NK-92 (cell line): Measurements from ENCODE around the gene ITPR3.

ENCODE experiments used
- DNase-seq: peaks from one replicate; lab custom pipeline; 2025; ENCODE audit not compliant: unreplicated experiment; lab: John Stamatoyannopoulos, UW

Gene ITPR3

DNA sequence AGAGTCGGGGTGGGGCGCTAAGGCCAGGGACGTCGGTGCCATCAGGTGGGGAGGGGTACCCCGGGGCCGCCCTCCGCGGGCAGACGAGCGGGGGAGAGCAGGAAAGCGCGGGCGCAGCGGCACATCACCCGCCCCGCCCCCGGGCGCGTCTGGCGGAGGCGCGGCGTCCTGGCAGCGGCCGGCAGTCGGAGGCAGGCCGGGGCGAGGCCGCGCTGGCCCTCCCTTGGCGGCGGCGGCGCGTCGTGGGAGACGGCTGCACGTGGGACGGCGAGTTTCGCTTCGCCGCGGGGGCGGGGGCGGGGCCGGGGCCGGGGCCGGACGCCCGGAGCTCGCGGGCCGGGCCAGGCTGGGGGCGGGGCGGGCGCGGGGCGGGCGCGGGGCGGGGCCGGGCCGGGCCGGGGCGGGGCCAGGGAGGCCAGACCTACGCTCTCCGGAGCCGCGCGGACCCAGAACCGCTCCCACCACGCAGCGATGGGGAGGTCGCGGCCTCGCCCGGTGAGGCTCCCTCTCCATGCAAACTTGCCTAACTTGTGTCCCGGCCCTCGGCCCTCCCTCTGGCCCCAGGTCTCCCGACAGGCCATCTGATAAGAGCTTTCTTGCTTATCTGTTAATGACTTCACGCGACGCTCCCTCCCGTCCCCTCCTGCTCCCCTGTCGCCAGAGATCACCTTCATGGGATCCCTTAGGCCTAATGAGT is 12.5 kb downstream of the ITPR3 start:
- DNase-seq, result no peak

DNA sequence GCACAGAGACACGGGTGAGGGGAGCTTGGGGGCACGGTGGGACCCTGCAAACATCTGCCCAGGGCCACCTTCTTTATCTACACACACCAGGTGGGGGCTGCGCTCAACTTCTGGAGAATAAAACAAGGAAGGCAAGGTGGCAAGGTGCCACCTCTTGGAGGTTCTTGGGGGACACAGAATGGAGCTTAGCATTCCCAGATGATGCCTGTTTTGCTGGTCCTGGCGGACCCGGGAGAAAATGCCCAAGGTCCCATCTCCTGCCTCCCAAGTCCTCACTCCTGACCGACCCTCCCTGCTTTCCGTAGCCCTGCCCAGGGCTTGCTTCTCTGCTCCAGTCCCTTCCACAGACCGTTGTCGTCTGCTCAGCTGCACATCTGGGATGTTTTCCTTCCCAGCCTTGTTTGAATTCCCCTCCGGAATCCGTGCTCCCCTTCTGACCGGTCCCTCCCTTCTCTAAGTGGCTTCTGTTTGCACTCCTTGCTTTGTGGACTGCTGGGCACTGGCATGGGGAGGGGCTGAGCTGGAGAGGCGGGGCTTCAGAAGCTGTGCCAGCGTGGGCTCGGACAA is 13.1 kb downstream of the ITPR3 start:
- no peak for DNase-seq

DNA sequence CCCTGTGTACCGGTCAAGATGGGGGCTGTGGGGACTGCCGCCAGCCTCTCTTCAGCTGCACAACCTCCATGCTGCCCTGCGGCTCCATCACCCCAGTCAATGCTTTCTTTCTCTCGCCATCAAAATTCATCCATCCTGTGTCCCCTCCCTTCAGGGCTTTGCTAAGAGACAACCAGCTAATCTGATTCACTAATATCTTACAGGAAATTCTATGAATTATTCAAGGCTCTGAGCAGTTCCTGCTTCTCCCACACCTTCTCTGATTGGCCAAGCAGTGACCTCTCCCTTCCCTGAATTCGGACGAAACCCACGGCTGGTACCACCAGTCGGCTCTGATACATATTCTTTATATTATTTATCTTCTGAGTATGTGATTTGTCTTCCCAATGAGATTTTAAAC is 13.8 kb downstream of the ITPR3 start:
- DNase-seq, result no peak

DNA sequence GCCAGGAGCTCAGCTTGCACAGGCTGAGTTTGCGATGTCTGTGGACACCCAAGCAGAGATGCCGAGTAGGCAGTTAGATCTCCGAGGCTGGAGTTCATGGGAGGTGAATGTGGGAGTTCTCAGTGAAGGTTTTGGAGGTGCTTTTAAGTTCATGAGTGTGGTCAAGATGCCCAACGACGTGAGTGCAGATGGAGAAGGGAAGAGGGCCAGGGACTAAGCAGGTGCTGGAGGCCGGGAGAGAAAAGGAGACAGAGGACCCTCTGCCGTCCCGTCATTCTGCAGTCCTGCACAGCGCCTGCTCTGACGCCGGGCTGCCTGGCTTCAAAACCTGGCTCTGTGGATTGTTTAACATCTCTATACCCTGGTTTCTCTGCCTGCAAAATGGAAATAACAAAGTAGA is 15.5 kb downstream of the ITPR3 start:
- no peak for DNase-seq

DNA sequence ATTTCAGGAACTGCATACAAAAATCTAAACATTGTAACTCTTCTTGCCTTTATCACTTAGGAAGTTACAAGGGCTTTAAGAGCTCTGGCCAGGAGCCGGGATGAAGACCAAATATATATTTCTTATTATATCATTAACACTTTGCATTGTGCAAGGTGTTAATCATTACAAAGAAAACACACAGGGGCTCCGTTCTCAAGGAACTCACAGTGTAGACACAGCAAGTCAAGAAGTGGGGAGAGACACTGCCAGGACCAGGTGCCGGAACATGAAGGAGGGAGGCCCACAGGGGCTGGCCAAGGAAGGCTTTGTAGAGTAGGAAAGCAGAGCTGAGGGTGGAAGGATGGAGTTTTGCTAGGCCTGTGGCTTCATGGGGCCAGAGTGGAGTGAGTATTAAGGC is 17.4 kb downstream of the ITPR3 start:
- DNase-seq, result no peak

DNA sequence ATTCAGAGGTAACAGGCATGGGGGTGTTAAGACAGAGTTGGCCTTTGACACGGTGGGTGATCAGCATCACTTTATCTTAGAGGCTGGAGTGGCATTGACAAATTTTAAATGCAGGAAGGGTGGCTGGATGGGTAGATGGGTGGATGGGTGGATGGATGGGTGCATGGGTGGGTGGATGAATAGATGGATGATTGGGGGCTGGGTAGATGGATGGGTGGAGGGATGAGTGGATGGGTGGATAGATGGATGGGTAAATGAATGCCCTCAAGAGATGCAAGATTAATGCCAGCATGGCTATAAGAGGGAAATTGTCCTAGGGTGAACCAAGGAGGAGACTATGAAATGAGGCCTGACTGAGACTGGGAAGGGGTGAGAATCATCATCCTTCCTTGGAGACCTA is 18.4 kb downstream of the ITPR3 start:
- no peak for DNase-seq

DNA sequence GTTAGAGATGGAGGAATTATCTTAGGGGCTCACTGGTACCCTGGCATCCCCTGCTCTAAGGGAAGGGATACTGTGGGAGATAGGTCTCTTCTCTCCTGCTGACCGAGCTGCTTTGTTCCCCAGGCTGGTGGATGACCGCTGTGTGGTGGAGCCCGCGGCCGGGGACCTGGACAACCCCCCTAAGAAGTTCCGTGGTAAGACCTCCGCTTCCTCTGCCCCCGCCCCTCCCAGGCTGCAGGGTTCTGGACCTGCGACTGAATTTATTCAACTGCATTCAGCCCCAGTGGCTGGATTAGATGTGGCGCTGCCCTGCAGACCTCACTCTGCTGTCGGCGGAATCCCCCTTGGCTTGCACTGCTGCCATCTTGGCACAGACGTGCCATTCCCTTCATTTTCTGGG is 19.2 kb downstream of the ITPR3 start:
- no peak for DNase-seq

DNA sequence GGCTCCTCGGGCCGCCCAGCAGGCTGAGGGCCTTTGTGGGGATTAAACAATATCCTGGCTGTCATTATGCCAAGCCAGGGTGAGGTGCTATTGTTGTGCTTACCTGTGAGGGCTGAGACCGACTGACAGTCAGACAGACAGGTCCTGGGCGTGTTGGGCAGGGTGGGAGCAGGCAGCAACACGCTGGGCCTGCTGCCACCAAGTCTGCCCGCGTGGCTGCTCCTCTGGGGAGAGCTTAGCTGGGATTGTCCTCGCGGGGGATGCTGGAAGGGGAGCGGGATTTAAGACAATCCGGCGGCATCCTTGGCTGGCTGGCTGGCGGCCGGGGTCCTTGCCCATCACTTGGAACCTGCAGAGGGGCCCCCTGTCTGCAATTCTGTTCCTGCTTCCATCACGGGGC is 20.0 kb downstream of the ITPR3 start:
- DNase-seq, result no peak

DNA sequence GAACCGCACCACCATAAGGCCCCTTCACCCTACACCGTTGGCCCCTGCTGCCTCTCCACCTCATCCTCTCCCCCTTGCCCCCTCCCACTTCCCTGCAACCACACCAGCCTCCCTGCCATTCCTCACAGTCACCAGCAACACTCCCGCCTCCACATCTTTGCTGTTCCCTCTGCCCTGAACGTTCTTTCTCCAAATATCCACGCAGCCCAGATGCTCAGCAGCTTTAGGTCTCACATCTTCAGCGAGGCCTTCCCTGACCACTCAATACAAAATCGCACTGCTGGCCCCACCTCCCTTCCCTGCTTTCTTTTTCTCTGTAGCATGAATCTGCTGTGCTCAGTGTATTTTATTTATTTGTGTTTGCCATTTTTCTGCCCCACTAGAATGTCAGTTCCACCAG is 20.5 kb downstream of the ITPR3 start:
- no peak for DNase-seq

DNA sequence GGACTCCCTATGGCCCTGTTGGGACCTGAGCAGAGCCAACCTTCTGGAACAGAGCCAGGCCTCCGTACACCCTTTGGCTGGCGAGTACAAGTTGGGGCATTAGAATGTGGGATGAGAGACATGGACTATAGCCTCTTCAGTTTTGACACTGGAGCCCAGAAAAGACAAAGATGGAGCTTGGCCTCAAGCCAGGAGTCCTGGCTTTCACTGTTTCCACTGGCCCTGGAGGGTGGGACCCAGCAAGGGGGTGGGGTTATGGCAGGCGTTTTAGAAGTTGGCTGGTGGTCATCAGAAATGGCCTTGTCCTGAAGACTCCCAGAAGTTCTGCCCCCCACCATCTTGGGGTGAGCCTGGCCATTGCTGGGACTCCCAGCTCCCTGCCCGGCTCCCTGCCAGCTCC is 21.8 kb downstream of the ITPR3 start:
- no peak for DNase-seq

DNA sequence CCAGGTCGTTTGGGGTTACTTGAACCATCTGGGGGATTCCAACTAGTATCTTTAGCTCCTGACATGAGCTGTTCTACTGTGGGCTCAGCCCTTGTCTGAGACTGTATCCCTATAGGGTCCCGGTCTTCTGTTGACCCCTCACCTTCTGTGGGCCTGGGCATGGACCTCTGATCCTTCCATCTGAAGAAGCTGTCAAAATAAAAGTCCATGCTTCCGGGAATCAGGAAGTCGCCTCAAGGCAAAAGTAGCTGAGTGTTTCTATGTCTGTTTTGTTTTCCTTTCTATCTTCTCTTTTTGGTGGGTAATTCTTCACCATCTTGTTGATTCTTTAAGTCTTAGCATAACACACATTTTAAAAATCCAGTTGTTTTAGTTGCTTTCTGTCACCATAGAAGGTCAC is 30.3 kb downstream of the ITPR3 start:
- no peak for DNase-seq

DNA sequence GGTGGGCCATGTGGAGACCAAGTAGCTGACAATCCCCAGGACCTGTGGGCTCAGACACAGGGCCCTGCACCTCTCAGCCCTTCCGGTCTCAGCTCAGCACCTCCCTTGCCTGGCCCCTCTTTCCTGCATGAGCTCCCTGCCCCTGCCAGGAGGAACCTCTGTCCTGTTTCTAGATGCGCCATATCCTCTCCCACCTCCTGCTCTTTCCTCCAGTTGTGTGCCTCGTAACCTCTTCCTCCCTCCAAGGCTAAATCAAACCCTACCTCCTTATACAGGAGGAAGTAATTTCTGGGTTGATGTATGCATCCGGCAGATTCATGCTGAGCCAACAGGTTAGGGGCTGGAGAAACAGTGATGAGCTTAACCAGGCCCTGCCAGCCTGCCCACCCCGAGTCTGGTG is 30.9 kb downstream of the ITPR3 start:
- no peak for DNase-seq

DNA sequence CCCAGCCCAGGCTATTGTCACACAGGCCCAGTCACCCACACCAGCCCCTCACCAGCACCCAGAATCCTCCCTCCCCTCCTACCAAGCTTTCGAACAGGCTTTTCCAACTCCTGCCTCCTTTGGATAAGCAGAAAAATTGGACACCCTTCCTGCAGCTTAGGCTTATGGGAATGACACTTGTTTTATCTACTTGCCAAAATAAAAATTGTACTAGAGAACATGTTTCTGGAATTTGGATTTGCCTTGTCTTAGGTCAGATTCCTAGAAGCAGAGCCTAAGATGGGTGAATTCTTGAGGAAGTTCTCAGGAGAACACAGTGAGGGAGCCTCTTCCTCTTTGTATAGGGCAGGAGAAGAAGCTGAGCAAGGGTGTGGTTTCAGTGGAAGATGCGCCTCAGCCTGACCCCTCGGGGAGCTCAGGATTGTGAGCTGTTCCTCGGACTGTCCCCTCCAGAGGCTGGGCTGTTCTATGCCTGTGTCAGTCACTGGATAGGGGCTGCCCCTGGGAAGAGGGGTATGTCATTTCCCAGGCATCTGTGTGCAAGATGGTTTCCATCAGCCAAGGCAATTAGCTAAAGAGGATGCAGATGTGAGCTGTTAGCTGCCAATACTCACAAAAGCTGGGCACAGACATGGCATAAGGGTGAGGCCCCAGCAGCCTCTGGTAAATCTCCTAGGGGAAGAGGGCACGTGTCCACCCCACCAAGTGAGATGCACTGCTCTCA is 33.9 kb downstream of the ITPR3 start:
- no peak for DNase-seq

DNA sequence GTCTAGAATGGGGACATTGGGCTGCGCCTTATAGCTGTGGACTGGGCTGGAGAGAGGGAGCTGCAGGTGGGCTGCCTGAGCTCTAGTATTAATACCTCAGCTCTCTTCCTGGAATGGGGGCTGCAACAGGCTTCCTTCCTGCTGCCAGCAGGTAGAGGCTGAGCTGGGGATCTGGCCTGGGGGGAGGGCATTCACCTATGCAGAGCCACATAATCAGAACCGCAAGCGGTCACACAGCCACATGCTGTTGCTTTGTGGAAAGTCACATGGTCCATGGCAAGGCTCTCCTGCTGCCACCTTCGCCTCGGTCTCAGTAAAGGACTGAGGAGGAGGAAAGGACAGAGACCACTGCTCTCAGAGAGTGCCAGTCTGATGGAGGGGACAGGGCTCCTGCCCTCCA is 35.7 kb downstream of the ITPR3 start:
- no peak for DNase-seq

DNA sequence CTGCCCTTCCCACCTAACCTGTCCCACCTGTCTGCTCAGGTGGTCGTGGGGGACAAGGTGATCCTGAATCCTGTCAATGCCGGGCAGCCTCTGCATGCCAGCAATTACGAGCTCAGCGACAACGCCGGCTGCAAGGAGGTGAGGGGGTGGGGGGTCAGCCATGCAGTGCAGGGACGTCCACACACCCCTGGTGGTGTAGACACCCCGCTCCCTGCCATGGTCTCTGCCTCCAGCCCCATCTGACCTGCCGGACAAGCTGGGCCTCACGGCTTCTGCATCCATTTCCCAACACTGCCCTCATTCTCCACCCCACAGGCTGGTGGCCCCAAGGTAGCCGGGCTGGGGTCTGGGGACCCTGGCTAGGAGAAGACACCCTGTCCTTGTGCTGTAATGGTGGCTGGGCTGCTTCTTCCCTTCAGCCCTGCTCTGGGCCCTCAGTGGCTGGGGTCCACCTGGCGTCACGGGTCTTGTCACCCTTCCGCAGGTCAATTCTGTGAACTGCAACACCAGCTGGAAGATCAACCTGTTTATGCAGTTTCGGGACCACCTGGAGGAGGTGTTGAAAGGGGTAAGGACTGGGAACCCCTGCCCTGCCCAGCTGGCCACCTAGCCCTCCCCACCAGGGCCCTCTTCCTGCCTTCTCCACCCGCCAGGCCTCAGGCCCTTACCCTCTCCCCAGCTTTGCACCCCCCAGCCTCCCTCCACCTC is 38.0 kb downstream of the ITPR3 start:
- DNase-seq, result no peak

DNA sequence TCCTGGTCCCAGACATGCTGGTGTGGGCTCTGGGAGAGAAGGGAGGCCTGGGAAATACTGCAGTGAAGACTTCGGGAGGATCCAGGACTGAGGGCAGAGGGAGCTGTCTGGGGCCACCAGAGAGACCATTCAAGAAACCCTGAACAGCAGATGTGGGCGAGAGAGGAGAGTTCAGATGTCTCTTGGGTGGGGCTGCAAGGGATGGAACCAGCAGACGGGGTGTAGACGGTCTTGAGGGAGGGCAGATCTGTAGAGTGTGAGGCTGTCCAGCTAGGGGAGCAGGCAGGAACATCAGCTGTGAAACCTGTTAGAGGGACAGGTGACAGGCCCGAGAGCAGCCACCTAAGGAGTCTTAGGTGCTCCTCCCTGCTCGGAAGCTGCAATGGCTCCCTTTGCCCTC is 38.9 kb downstream of the ITPR3 start:
- DNase-seq, result no peak

DNA sequence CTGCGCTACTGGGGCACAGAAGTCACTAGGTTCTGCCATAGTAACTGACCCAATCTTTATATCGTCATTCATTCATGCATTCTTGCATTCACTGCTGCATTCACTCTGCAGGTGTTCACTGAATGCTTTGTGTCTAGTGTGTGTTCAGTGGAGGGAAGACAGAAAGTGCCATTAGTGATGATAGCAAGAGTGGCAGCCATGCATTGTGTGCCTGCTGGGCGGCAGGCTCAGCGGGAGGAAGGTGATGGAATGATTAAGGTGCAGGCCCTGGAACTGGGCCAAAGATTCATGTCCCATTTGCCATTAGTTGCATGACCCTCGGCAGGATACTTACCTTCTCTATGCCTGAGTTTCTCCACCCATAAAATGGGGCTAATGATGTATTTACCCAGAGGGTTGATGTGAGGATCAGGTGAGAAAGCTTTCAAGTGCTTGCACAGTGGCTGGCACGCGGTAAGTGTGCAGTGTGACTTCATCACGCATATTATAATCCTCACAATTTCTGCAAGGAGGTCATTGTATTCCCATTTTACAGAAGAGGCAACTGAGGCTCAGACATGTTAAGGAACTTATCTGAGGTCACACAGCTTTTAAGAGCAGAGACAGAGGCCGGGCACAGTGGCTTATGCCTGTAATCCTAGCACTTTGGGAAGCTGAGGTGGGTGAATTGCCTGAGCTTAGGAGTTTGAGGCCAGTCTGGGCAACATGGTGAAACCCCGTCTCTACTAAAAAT is 40.1 kb downstream of the ITPR3 start:
- DNase-seq, result no peak

DNA sequence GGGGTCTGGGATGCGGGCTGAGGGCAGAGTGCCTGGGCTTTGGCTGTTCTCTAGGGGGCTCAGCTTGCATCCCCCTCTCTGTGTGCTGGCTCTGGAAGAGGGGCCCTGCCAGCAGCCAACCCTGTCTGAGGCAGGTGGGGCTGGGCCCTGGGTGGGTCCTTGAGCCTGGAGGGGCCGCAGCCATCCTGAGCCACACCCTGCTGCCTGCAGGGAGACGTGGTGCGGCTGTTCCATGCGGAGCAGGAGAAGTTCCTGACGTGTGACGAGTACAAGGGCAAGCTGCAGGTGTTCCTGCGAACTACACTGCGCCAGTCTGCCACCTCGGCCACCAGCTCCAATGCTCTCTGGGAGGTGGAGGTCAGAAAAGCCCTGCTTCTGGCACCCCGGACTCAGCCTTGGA is 41.2 kb downstream of the ITPR3 start:
- DNase-seq, result no peak

DNA sequence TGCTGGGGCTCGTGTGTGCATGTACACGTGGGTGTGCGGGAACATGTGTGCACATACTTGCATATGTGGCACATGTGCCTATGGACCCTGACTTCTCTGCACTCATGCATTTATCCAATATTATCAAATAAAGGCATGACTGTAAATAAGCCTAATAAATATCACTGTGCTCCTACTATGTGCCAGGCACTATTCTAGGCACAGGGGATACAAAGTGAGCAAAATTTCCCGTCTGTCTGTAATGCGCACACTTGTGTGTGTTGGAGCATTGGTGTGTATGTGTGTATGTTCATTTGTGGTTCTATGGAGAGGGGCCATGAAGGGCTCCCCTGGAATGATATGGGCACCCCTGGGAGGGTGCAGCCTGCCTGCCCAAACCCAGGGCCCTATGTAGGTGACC is 41.9 kb downstream of the ITPR3 start:
- DNase-seq, result no peak

DNA sequence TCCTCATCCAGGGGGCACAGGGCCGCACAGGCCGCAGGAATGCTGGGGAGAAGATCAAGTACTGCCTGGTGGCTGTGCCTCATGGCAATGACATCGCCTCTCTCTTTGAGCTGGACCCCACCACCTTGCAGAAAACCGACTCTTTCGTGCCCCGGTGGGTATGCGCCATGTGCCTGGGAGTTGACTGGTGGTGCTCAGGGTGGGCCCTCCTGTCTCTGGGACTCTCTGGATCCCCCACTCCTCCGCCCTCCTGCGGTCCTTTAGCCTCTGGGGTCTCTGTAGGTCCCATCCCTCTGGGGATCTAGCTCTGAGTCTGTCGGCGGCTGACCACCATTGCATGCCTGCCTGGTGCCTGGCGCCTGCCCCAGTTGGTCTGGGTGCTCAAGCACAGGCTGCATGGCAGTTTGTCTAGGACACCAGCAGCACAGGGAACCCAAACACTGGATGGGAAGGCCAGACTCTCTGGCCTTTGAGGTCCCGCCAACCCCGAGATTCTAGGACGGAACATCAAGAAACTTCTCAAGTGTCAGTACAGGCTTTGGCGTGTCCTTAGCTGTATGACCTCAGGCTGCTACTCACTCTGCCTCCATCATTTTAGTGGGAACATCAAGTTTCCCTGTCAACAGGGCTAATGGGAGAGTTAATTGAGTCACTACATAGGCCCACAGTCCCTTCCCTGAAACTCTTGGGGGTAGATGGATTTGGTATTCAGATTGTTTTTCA is 42.8 kb downstream of the ITPR3 start:
- no peak for DNase-seq
